Liver (tissue), 3 donors: ENCODE results near the gene ANP32B.

Source experiments
- CTCF ChIP-seq: fragments of 150-350 bp; IDR thresholded peaks from 2 replicates; pipeline ENCODE4 v1.5.1; 2017; ENCODE audit warnings: improper control_type of control experiment, low read depth, low read length; ENCODE audit not compliant: missing input control
- MAX ChIP-seq: IDR thresholded peaks from 2 replicates; pipeline ENCODE4 v1.6.1; 2016; ENCODE audit warnings: antibody characterized with exemption
- RAD21 ChIP-seq, 2 donors: IDR thresholded peaks; 2 replicates each; pipeline ENCODE4 v1.6.1; 2016; ENCODE audit warnings: antibody characterized with exemption in 2 of 2, mild to moderate bottlenecking in 2 of 2
- TAF1 ChIP-seq: conservative IDR thresholded peaks from 2 replicates; pipeline ENCODE4 v1.6.1; 2016; ENCODE audit warnings: antibody characterized with exemption, mild to moderate bottlenecking
- YY1 ChIP-seq: IDR thresholded peaks from 2 replicates; pipeline ENCODE4 v1.6.1; 2016; ENCODE audit warnings: antibody characterized with exemption, mild to moderate bottlenecking
- donor health status: healthy.
- donor health status: healthy.

- TF ChIP-seq CTCF (no peak), TAF1 (no peak), YY1 (no peak), RAD21 (IDR thresholded peaks at IDR 0.05) (no peak), MAX (no peak)
Measured at GRCh38 chr9:97938081-97938644, 45.0 kb upstream of the ANP32B start, which contains the start of gene HEMGN.
